Right lung (tissue), 5 donors: ENCODE data around the gene CTDNEP1. TPM values are rescaled to one million over a fixed set of nuclear protein-coding genes. Genes with fewer than 3 reads are reported as not detected.
A peak's percentile ranks its signal among the peaks of the same experiment; 100 is the strongest.

Experiments
- DNase-seq, 2 donors: peaks; one replicate each; pipeline ENCODE4 v3.0.0-alpha.2; 2013
- polyA plus RNA-seq, 5 donors: library from polyadenylated mRNA; unstranded; fragments of 120-200 nt; gene quantifications; one replicate each; pipeline versions ENCODE4 v1.2.1 to v1.2.3, GENCODE V29; 2013; ENCODE audit warnings: inconsistent platforms in 1 of 5, low replicate concordance in 1 of 5; ENCODE audit not compliant: insufficient read length in 5 of 5, insufficient read depth in 1 of 5

CTDNEP1 gene
- polyA plus RNA-seq, 5 donors, result 128 to 156 (median 146) TPM

DNA sequence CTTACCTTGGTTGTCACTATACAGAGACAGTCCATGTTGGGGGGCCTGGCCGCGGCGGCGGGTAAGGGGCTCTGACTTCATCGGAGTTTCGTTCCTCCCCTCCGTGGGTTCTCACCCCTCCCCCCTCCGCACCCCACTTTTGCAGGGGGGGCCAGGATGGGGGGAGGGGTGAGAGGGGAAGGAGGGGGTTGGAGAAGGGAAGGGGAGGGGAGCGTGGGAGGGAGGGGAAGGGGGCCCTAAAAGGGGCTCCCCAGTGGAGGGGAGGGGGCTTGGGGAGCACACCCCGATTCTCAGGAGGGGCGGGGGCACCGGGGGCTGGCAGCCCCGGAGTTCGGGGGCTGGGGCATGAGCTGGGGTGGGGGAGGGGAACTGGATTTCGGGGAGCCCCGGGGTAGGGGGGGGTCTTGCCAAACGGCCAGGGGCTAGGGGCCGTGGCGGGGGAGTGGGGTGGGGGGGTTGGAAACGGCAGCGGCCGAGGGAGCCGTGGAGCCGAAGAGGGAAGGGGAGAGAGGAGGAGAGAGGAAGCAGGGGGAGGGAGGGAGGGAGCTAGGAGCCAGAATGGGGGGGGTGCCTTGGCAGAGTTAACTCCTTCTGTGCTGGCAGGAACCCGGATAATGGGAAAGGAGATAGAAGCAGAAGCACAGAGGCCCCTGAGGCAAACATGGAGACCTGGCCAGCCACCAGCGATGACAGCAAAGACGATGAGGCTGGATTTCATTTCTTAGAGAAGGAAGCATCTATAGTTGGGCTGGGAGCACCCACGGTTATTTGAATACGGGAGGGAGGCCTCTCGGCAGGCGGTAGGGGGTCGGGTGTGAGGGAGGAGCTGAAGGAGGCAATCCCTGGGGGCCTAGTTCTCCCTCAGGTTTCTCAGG lies 34.2 kb downstream of the CTDNEP1 start:
- peak; percentile 82 to 83 for DNase-seq

GRCh38 chr17:7216242-7217112 lies 35.1 kb downstream of the CTDNEP1 start:
- DNase-seq, result no peak

GRCh38 chr17:7215652-7216180 lies 35.8 kb downstream of the CTDNEP1 start:
- DNase-seq, result no peak

- peak in 1 of 2 donors; percentile 87 for DNase-seq
These were observed 36.3 kb downstream of the CTDNEP1 start for GRCh38 chr17:7215136-7215638.

DNA sequence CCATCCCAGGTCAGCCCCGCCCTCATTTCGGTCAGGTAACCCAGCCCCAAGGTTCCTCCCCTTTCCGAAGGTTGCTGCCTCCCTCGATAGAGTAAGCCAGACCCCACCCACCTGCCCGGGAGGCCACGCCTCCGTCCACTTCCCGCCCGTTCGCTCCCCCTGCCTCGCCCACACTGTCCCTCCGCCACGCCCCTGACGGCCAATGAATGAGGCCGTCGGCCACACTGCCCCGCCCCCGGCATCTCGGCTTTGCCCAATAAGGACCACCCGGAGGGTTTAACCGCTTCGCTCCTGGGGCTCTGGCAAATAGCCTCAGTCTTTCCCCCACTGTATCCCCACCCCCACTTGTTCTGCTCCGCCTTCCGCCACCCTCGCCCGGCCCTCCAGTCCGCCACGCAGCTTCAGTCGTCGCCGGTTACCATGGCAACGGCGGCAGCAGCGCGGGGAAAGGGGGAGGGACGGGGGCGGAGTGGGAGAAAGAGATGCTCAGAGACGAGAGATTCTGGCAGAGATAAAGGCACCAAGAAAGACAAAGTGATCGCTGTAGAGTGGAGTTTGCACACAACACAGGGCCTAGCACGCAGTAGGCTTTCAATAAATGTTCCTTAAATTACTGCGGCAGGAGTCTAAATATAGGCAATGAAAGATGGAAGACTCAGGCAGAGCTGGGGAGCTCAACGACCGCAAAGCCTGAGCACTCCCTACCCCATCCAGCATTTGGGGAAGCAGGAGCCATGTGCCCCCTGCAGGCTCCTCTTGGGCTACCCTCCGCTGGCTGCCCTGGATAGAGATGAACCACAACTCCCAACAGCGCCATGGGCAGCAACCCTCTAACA lies 37.0 kb downstream of the CTDNEP1 start:
- peak; percentile 97 to 98 for DNase-seq

GRCh38 chr17:7213895-7214299 lies 37.6 kb downstream of the CTDNEP1 start:
- DNase-seq, result peak; percentile 84 to 90

DNA sequence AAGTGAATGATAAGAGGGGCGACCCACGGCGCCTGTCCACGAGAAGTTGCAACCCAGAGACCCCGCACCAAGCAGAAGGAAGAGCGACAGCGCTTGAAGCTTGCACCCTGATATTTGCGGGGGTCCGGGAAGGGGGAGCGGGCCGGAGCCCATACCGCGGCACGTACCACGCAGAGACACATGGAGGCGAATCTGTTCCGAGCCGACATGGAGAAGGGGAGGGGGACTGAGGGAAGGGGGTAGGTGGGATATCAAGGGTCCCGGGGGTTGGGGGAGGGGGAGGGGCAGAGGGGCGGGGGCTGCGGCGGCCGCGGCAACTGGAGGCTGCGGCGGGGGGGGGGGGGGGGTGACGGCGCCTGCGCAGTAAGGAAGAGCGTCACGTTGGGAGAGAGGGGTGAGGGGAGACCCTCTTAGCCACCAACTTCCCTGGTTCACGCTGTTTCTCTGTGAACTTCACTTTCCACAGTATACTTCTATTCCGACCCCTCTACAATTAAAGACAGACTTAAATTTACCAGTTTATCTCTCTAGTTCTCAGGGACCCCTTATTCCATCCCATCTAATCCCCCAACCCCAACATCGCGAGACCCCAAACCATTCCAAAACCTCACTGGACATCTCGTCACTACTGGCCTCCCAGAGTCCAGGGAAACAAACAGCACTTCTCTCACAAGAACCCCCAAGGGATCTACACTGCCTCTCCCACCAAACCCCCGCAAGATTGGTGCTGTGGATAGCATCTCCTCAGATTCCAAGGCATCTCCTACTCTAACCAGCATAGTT lies 39.9 kb downstream of the CTDNEP1 start:
- DNase-seq, result no peak

- DNase-seq, result no peak
These were observed 42.6 kb downstream of the CTDNEP1 start for GRCh38 chr17:7208754-7209460.

- no peak for DNase-seq
These were observed 43.4 kb downstream of the CTDNEP1 start for GRCh38 chr17:7208027-7208571.

GRCh38 chr17:7207120-7208001 lies 44.2 kb downstream of the CTDNEP1 start:
- DNase-seq, result no peak

- no peak for DNase-seq
These were observed 46.0 kb downstream of the CTDNEP1 start for GRCh38 chr17:7205561-7205960.

- peak; percentile 86 to 90 for DNase-seq
These were observed 46.6 kb downstream of the CTDNEP1 start for GRCh38 chr17:7204828-7205461.

- no peak for DNase-seq
These were observed 47.2 kb downstream of the CTDNEP1 start for GRCh38 chr17:7204336-7204735.

DNA sequence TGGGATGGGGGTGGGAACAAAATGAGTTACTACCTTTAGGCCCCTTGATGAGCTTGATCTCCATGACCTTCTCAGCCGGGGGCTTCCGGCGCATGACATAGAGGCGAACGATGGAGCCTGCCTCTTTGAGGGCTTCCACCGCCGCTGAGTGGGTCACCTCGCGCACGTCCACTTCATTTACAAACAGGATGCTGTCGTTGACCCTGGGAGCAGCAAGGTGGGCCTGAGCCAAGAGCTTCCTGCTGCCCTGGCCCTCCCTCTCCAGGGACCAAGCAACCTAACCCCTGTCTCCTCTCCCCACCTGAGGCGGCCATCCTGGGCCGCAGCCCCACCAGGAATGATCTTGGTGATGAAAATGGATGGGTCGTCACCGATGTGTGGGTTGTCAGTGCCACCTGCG lies 48.1 kb downstream of the CTDNEP1 start:
- no peak for DNase-seq

GRCh38 chr17:7196651-7197401 lies 54.7 kb downstream of the CTDNEP1 start:
- no peak for DNase-seq

DNA sequence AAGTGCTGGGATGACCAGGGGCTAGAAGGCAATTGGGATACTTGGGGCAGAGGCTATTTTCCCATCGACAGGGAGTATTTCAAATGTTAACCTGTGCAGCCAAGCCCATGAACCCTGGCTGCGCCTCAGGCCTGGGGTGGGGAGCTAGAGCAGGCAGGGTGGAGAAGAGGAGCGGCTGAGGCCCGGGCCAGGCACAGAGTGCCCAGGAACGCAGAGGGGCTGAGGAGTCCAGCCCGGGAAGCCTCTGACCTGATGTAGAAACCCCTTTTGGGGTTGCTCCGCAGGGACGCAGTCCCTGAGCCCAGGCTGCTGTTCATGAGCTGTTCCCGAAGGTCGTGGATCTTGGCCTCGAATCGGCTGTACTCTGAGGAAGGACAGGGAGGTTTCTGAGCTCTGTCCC lies 55.6 kb downstream of the CTDNEP1 start:
- DNase-seq, result no peak
